ENCODE measurements around the gene HSPB2. TPM values are rescaled to one million over a fixed set of nuclear protein-coding genes. Genes with fewer than 3 reads are reported as not detected.
"Not testable (repeated sequence)": the region's sequence is repeated elsewhere in the genome, so short reads cannot be mapped to it uniquely, and the experiment has no call there.

The HSPB2 gene, protein sequence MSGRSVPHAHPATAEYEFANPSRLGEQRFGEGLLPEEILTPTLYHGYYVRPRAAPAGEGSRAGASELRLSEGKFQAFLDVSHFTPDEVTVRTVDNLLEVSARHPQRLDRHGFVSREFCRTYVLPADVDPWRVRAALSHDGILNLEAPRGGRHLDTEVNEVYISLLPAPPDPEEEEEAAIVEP
- 11.7 and 30.6 TPM in 2 replicates for total RNA-seq (2014; rRNA removed; shearing (Covaris generic))

DNA sequence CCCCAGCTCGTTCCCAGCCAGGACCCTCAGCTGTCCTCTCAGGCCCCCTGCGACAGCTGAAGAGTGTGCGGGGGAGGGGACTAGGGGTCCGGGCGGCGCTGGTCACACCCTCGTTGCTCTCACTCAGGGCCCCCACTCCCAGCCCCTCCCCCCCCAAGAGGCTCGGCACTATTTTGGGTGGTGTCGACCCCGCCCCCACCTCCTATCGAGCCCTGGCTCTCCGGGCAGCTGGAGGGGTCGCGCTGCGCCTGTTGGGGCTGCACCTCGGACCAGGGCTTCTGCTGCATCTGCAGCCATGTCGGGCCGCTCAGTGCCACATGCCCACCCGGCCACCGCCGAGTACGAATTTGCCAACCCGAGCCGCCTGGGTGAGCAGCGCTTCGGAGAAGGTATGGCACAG, at the start of gene HSPB2:
TSS of gene HSPB2 (plus strand) at position 200 of the 400 bp plus-strand sequence. CDS start at position 296, 96 bp downstream.
- in situ Hi-C loops (cut with HindIII; ENCODE audit: low sequenced_read_pairs): no loop called here
- DNase-seq (ENCODE audit: low spot score): peak; percentile 38

DNA sequence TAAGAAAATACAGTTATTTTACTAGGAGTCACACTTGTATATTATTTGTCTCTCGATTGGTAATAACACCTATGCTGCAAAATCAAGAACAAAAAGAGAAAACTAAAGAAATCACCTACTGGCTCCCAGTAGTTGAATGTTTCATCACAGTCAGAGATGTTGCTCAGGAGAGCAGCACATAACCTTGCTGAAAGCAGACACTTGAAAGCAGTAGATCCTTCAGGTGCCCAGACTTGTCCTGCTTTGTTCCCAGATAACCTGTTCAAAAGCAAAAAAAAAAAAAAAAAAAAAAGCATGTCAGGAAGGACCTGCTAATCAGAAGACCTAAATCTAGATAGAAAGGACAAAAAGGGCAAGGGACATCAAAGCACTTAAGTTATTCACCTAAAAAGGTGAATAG, 42.4 kb upstream of the HSPB2 start:
- DNase-seq (ENCODE audit: low spot score): no peak
- in situ Hi-C loops (cut with HindIII; ENCODE audit: low sequenced_read_pairs): no loop called here

DNA sequence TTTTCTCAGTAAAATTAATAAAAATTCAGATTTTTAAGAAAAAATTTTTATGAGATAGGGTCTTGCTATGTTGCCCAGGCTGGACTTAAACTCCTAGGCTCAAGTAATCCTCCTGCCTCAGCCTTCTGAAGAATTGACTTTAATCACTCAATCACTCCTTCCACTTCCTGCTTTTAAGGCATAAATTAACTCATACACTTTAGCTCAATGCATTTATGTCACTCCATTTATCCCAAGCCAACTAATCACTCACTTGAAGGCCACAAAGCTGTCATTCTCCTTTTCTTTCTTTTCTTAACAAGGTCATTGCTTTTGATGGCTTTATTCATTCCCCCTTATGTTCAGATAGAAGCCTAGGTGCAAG, 42.0 kb upstream of the HSPB2 start:
- in situ Hi-C loops (cut with HindIII; ENCODE audit: low sequenced_read_pairs): no loop called here

DNA sequence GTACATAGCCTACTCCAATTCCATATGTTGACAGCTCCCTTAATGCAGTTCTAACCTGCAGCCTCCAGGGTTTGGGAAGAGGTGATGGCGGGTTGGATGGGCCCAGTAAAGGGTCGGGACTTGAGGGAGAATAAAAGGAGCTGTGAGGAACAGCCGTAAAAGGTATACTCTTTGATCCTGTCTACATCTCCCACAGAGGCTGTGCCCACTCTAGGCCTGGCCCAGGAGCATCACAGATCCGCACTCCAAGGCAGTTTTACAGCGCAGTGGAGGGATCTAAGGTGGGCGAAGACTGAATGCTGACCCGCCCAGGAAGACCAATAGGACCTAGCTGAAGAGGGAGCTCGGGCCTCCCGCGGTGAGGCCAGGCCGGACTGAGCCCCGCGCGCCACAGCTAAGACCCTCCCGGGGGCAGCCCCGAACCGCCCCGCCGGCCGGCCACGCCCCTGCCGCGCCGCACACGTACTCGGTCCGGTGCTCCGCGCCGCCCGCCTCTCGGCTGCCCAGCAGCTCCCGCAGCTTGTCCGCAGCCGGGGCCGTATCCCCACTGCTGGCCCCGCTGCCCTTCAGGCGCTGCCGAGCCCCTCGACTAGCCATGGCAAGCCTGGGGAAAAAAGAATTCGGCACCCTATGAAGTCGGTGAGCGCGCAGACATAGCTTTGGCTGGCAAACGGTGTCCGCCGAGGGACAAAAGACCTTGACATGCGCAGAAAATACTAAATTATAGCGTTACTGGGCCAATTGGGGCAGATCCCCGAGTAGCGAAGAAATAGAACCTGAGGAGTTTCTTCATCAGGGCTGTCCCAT, 41.4 kb upstream of the HSPB2 start, which contains the start of gene ALG9:
TSS of gene ALG9 (minus strand) at position 696 of the 807 bp plus-strand sequence. CDS start at position 597, 99 bp downstream.
- peak; percentile 83 for DNase-seq (ENCODE audit: low spot score)
- in situ Hi-C loops (cut with HindIII; ENCODE audit: low sequenced_read_pairs): no loop called here

More for the DNA sequence above, 42.0 kb upstream of the HSPB2 start:
- no peak for DNase-seq (ENCODE audit: low spot score)

DNA sequence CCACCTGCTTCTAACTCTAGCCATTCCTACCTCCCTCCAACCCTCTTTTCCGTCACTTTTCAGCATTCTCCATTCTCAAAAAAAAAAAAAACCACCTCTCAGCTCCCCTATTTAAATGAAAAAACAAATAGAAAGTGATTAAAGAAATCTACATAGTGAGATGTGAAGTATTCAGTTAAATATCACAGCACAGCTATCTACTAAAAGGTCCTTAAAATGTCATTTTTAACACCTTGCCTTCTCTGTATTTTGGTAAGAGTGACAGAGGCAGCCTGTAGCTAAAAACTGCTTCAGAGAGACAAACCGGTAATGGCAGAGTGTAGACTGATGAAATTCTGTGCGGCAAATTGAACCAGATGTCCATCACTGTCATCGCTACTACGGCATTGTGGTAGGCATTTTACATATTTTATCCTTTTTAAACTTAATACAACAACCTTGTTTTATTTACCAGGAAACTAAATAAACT, 40.8 kb upstream of the HSPB2 start:
- in situ Hi-C loops (cut with HindIII; ENCODE audit: low sequenced_read_pairs): no loop called here
- peak; percentile 53 for DNase-seq (ENCODE audit: low spot score)

DNA sequence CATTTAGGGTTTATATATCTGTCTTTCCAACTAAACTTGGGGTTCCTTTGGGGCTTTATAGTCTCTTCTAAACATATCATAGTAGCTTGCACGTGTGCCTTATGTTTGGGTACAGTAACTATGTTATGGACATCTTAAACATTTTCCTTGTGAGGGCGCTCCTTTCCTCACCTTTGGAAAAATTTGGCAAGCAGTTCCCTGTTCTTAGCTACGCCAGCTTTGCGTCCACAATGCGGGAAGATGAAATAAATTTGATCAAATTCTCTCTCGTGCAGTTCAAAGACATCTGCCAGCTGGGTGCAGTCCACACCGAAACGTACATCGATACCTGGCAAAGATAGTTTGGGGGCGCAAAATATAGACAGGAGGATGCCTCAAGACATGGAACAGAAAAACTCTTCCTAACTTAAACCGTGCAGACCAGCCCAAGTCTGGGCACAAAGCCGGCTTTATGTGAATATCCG, 34.1 kb upstream of the HSPB2 start:
- in situ Hi-C loops (cut with HindIII; ENCODE audit: low sequenced_read_pairs): no loop called here
- DNase-seq (ENCODE audit: low spot score): no peak

DNA sequence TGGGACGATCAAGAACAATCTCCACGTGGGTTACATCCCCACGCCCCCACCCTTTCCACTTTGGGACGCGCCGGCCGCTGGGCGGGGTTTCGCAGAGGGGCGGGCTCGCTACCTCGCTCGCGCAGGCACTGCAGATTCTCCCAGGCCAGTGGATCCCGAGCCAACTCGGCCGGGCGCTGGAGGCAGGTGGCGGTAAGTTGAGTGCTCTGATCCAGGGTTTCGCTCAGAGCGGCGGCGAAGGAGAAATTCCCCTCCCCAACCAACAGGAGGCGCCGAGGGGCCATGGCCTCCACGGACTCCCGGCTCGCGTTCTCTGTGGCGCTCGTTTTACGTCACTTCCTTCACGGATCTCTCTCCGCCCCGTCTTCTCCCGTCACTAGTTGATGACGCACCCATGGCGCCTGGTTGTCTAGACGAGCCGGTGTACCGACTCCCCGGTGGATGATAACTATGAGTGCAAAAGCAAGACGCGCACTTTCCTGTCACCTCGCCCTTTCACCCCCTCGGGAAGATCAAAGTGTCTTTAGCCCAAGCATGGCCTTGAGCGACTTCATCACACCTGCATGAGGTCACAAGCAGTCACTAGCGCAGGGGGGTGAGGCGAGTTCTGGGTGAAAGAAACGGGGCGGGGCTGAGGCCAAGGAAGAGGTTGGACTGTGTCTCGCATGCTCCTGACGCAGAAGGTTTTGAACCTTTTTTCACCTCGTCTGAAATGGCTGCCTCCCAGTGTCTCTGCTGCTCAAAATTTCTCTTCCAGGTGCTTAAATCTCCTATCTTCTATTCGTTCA, 33.5 kb upstream of the HSPB2 start, which contains the start of the genes CFAP68 and FDXACB1:
TSS of gene CFAP68 (plus strand) at position 693 of the 788 bp plus-strand sequence. CDS start at position 713, 20 bp downstream.
TSS of gene FDXACB1 (minus strand) at position 317 of the 788 bp plus-strand sequence. CDS start at position 284, 33 bp downstream.
- DNase-seq (ENCODE audit: low spot score): peak; percentile 99
- in situ Hi-C loops (cut with HindIII; ENCODE audit: low sequenced_read_pairs): no loop called here

DNA sequence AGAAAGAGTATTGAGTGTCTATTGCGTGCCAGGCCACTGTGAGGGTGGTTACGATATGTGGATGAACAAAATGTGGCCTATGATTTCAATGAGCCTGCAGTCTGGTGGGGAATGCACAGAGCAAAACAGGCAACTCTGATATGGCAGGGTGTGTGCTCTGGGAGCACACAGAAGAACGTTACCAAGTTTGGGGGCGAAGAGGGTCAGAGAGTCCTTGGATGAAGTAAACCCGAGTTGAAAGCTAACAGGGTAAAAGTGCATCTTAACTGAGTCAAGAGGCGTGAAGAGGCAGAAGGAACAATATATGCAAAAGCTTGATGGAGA, 32.9 kb upstream of the HSPB2 start:
- no peak for DNase-seq (ENCODE audit: low spot score)
- in situ Hi-C loops (cut with HindIII; ENCODE audit: low sequenced_read_pairs): no loop called here

DNA sequence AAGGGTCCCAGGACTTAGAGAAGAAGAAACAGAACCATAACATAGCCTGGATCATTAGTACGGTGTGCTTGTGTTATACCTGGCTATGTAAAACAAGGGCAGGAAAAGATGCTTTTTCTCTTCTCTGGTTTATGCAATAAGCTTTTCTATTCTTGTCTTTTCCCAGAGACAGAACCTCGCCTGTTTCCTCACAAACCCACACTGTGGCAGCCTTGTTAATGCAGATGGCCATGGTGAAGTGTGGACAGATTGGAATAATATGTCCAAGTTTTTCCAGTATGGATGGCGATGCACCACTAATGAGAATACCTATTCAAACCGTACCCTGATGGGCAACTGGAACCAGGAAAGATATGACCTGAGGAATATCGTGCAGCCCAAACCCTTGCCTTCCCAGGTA, 30.3 kb upstream of the HSPB2 start:
- DNase-seq (ENCODE audit: low spot score): no peak

DNA sequence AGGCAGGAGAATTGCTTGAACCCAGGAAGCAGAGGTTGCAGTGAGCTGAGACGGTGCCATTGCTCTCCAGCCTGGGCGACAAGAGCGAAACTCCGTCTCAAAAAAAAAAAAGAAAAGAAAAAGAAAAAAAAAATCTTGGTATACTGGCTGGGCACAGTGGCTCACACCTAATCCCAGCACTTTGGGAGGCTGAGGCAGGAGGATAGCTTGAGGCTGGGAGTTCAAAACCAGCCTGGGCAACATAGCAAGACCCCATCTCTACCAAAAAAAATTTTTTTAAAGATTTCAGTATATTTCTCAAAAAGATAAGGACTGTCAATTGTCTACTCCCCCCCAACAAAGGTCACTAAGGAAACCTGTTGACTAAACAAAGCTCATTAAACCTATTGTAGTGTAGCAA, 27.5 kb upstream of the HSPB2 start:
- DNase-seq (ENCODE audit: low spot score); in situ Hi-C loops (cut with HindIII; ENCODE audit: low sequenced_read_pairs): not testable (repeated sequence)

More for the DNA sequence above, 30.3 kb upstream of the HSPB2 start:
- in situ Hi-C loops (cut with HindIII; ENCODE audit: low sequenced_read_pairs): no loop called here

DNA sequence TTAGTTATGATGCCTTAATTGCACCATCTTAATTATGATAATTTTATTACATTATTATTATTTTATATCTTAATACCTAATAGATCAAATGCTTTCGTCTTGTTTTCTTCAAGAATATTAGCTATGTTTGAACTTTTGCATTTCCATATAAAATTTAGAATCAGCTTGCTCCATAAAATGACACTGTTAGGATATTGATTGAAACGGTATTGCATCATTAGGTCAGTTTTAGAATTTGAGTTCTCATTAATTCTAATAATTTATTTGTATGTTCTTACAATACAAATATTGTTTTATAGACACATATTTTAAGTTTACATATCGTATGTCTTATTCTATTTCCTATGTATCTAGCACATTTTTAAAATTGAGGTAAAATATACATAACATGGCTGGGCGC, 26.5 kb upstream of the HSPB2 start:
- DNase-seq (ENCODE audit: low spot score): no peak
- in situ Hi-C loops (cut with HindIII; ENCODE audit: low sequenced_read_pairs): no loop called here

DNA sequence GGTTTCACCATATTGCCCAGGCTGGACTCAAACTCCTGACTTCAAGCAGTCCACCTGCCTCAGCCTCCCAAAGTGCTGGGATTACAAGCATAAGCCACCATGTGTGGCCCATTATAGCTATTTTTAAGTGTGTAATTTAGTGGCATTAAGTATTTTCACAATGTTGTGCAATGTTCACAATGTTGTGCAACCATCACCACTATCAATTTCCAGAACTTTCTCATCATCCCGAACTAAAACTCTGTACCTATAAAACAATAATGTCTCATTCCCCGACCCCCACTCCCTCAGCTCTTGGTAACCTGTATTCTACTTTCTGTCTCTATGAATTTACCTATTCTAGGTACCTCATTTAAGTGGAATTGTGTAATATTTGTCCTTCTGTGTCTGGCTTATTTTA, 25.7 kb upstream of the HSPB2 start:
- no peak for DNase-seq (ENCODE audit: low spot score)
- in situ Hi-C loops (cut with HindIII; ENCODE audit: low sequenced_read_pairs): no loop called here

DNA sequence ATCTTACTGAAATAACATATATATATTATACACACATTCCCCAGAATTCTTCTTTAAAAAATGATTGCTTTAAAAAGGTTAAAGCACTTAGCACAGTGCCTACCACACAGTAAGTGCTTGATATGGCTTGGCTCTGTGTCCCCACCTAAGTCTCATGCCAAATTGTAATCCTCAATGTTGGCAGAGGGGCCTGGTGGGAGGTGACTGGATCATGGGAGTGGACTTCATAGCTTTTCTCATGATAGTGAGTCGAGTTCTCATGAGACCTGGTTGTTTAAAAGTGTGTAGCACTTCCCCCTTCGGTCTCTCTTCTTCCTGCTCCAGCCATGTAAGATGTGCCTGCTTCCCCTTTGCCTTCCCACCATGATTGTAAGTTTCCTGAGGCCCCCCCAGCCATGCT, 7.1 kb upstream of the HSPB2 start:
- in situ Hi-C loops (cut with HindIII; ENCODE audit: low sequenced_read_pairs): no loop called here
- DNase-seq (ENCODE audit: low spot score): no peak

DNA sequence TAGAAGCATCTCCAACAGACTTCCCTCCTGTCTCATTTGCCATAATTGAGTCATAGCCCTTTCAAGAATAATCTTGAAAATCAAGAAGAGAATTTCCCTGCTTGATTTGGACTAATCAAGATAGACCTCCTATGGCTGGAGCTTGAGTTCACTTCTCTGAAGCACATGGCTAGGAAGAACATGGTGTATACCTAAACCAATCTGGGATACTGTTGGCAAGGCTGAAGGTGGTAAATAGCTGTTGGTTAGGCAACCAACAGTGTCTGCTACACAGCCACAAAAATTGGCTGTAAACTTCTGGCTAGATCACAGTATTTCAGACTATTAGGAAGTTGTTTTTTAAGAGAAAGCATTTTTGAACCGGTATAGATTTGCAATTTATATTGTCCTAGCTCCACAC, 5.9 kb upstream of the HSPB2 start:
- in situ Hi-C loops (cut with HindIII; ENCODE audit: low sequenced_read_pairs): no loop called here
- DNase-seq (ENCODE audit: low spot score): no peak

DNA sequence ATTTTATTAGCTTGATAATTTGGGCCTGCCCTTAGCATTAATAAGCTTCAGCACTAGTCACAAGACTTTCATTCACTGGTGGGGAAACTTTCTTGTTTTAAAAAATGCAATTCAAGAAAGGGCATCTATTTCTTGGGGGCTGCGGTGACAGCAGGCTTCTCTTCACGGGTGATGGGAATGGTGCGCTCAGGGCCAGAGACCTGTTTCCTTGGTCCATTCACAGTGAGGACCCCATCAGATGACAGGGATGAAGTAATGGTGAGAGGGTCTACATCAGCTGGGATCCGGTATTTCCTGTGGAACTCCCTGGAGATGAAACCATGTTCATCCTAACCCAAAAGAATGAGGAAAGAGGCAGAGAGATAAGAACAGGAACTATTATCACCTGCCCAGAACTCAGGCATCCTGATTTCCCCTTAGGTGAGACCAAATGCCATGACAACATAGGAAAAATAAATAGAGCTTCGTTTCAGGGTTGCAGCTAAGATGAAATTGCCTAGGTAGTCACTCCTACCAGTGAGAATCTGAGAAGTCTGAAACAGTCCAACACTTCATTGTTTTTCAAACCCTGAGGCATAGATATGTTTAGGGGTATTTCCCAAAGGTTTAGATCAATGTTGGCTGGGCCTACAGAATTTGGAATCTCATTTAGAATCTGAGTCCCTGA, 3.8 kb upstream of the HSPB2 start:
- in situ Hi-C loops (cut with HindIII; ENCODE audit: low sequenced_read_pairs): no loop called here
- peak; percentile 13 for DNase-seq (ENCODE audit: low spot score)

DNA sequence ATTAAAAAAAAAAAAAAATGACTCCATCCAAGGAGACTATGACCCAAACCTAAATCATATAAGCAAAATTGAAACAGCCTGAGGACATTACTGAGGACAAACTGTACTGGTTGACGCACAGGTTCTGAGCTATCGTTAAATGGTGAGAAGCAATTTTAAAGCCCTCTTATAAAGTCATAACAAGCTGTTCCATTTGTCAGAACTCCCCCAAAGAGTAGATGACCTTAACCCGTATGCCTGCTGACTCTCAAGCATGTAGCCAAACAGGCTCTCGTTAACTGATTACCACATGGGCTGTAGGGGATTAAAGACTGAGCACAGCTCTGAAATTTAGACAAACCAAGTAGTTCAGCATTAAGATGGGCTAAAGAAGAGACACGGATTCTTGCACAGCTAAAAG, 3.2 kb upstream of the HSPB2 start:
- peak; percentile 51 for DNase-seq (ENCODE audit: low spot score)
- in situ Hi-C loops (cut with HindIII; ENCODE audit: low sequenced_read_pairs): no loop called here

DNA sequence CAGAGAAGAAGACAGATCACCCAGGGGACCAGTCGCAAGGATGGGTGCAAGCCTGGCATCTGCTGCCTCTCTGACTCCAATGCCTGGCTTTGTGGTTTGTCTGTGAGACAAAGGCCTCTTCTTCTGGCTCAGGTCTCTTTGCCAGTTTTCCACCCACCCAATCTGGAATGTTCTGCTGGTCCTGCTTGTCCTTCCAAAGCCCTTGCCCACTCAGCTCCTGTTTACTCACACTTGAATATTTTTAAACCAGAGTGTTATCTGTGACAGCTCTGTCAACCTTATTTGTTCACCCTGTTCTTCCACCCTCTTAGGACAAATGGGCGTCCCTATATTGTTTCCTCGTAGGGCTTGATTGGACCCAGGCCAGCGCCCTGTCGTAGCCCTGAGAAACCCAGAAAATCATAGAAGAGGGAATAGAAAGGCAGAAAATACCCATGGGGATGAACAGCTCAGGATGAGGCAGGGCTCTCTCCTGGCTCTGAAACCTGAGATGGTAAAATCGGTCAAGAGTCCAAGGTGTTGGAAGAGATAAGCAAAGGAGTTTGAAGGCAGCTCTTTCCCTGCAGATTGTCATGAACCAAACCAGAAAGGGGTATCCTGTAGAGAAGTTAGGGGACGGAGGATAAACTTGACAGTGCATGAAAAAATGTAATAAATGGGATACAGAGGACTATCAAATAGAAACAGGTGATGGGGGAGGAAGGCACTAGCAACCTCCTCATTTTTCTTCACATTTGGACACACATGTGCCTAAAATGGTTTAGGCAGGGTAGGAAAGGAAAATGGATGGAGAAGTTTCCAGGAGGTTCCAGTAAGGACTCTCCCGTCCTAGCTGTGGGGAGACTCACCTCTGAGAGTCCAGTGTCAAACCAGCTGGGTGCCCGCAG, 1.6 kb upstream of the HSPB2 start:
- DNase-seq (ENCODE audit: low spot score): peak; percentile 81
- in situ Hi-C loops (cut with HindIII; ENCODE audit: low sequenced_read_pairs): no loop called here
